ENCODE data around the gene C1orf159.

GRCh38 chr1:1082239-1082775 is 33.6 kb downstream of the C1orf159 start:
- TF ChIP-seq CTCF (IDR thresholded peaks at IDR 0.05) (no peak), POLR2AphosphoS5 (IDR thresholded peaks at IDR 0.05) (no peak), POLR2A (IDR thresholded peaks at IDR 0.05) (no peak), EP300 (IDR thresholded peaks at IDR 0.05) (no peak)

Measured in sigmoid colon (tissue), 4 donors.